ENCODE measurements around the gene WDR64.

WDR64 gene

GRCh38 chr1:241706967-241707366, 54.9 kb downstream of the WDR64 start:
- DNase-seq (ENCODE audit: low read depth) = no peak

GRCh38 chr1:241707442-241707841, 55.4 kb downstream of the WDR64 start:
- no peak overlapping the region for H3K4me3 ChIP-seq (ENCODE audit: low read depth, low read length)
- TF ChIP-seq CTCF (IDR thresholded peaks at IDR 0.05; ENCODE audit: low read depth, low read length, missing control alignments) = no peak

More at GRCh38 chr1:241706967-241707366, 54.9 kb downstream of the WDR64 start:
- no peak overlapping the region for H3K4me3 ChIP-seq (ENCODE audit: low read depth, low read length)
- TF ChIP-seq CTCF (IDR thresholded peaks at IDR 0.05; ENCODE audit: low read depth, low read length, missing control alignments) = no peak

GRCh38 chr1:241711326-241711725, 59.2 kb downstream of the WDR64 start:
- no peak for TF ChIP-seq CTCF (IDR thresholded peaks at IDR 0.05; ENCODE audit: low read depth, low read length, missing control alignments)
- DNase-seq (ENCODE audit: low read depth) = no peak
- H3K4me3 ChIP-seq (ENCODE audit: low read depth, low read length) = no peak overlapping the region

More at GRCh38 chr1:241707442-241707841, 55.4 kb downstream of the WDR64 start:
- no peak for DNase-seq (ENCODE audit: low read depth)

GRCh38 chr1:241713316-241713715, 61.2 kb downstream of the WDR64 start:
- no peak for TF ChIP-seq CTCF (IDR thresholded peaks at IDR 0.05; ENCODE audit: low read depth, low read length, missing control alignments)
- DNase-seq (ENCODE audit: low read depth) = no peak

GRCh38 chr1:241714321-241715218, 62.5 kb downstream of the WDR64 start:
- TF ChIP-seq CTCF (IDR thresholded peaks at IDR 0.05; ENCODE audit: low read depth, low read length, missing control alignments) = no peak
- DNase-seq (ENCODE audit: low read depth) = no peak
- no peak overlapping the region for H3K4me3 ChIP-seq (ENCODE audit: low read depth, low read length)

More at GRCh38 chr1:241713316-241713715, 61.2 kb downstream of the WDR64 start:
- H3K4me3 ChIP-seq (ENCODE audit: low read depth, low read length) = no peak overlapping the region

GRCh38 chr1:241715435-241715834, 63.4 kb downstream of the WDR64 start:
- no peak for TF ChIP-seq CTCF (IDR thresholded peaks at IDR 0.05; ENCODE audit: low read depth, low read length, missing control alignments)
- no peak for DNase-seq (ENCODE audit: low read depth)
- H3K4me3 ChIP-seq (ENCODE audit: low read depth, low read length) = no peak overlapping the region
